OCI-LY7 (cell line): ENCODE results near the gene NOD1. TPM values are rescaled to one million over a fixed set of nuclear protein-coding genes. Genes with fewer than 3 reads are reported as not detected.
"Not testable (repeated sequence)": the region's sequence is repeated elsewhere in the genome, so short reads cannot be mapped to it uniquely, and the experiment has no call there.

Experiments used
- BruUV-seq: library from RNA; stranded (reverse); fragments of 400-500 nt; replicated peaks from 2 replicates; lab custom pipeline; 2021; lab: Mats Ljungman, UMichigan
- CTCF ChIA-PET: fragments of 300-600 bp; sonication (Branson Sonifier 250); formaldehyde crosslinking; loops from one replicate; lab custom pipeline; 2022; ENCODE audit warnings: antibody characterized with exemption; ENCODE audit not compliant: unreplicated experiment; lab: Charles Lee
- POLR2A ChIA-PET: fragments of 300-600 bp; sonication (Branson Sonifier 250); formaldehyde crosslinking; loops from one replicate; lab custom pipeline; 2022; ENCODE audit warnings: antibody characterized with exemption; lab: Charles Lee
- DNase-seq: peaks from one replicate; pipeline ENCODE4 v3.0.0-alpha.2; 2015; ENCODE audit warnings: low spot score
- H2AFZ ChIP-seq: fragments of 200-600 bp; sonication (generic), shearing (Covaris generic); 2 replicates; pipeline ENCODE4 v1.6.1; 2014; ENCODE audit warnings: mild to moderate bottlenecking, antibody characterized with exemption, low read length, moderate library complexity
- H3K27ac ChIP-seq: fragments of 200-600 bp; sonication (generic); 2 replicates; pipeline ENCODE4 v1.5.1; 2014; ENCODE audit warnings: mixed run types, low read depth, mild to moderate bottlenecking, moderate library complexity, low read length, inconsistent platforms; ENCODE audit not compliant: poor library complexity, severe bottlenecking
- H3K36me3 ChIP-seq: fragments of 200-600 bp; sonication (generic); 2 replicates; pipeline ENCODE4 v1.6.1; 2014; ENCODE audit warnings: mild to moderate bottlenecking, antibody characterized with exemption, low read length, moderate library complexity, mixed read lengths; ENCODE audit not compliant: insufficient read depth
- H3K4me1 ChIP-seq: fragments of 200-600 bp; sonication (generic); 2 replicates; pipeline ENCODE4 v1.5.1; 2014; ENCODE audit warnings: mild to moderate bottlenecking, low read length; ENCODE audit not compliant: insufficient read depth, poor library complexity, severe bottlenecking
- H3K4me2 ChIP-seq: fragments of 200-600 bp; sonication (generic); 2 replicates; pipeline ENCODE4 v1.6.1; 2014; ENCODE audit warnings: mild to moderate bottlenecking, low read length
- H3K4me3 ChIP-seq: fragments of 200-600 bp; sonication (generic); 2 replicates; pipeline ENCODE4 v1.5.1; 2014; ENCODE audit warnings: mild to moderate bottlenecking, low read depth, low read length; ENCODE audit not compliant: poor library complexity, severe bottlenecking
- H3K79me2 ChIP-seq: fragments of 200-600 bp; sonication (generic); 2 replicates; pipeline ENCODE4 v1.6.1; 2016; ENCODE audit warnings: low read depth, mild to moderate bottlenecking, low read length, moderate library complexity, mixed read lengths; ENCODE audit not compliant: insufficient read depth
- H3K9me2 ChIP-seq: fragments of 200-600 bp; sonication (generic); 2 replicates; pipeline ENCODE4 v1.6.1; 2016; ENCODE audit warnings: mild to moderate bottlenecking, low read length, mixed read lengths; ENCODE audit not compliant: insufficient read depth
- H3K9me3 ChIP-seq: fragments of 200-600 bp; sonication (generic); 2 replicates; pipeline ENCODE4 v1.6.1; 2014; ENCODE audit warnings: mild to moderate bottlenecking, mixed run types, low read length, mixed read lengths
- H4K20me1 ChIP-seq: fragments of 200-600 bp; sonication (generic); 2 replicates; pipeline ENCODE4 v1.6.1; 2014; ENCODE audit warnings: mild to moderate bottlenecking, antibody characterized with exemption, low read length, moderate library complexity, mixed read lengths; ENCODE audit not compliant: insufficient read depth
- CTCF ChIP-seq: fragments of 200-600 bp; sonication (generic); conservative IDR thresholded peaks from 2 replicates; pipeline ENCODE4 v1.5.1; 2014; ENCODE audit warnings: mild to moderate bottlenecking, antibody characterized with exemption, low read length, moderate library complexity, mixed read lengths
- EZH2phosphoT487 ChIP-seq: fragments of 200-600 bp; sonication (generic); IDR thresholded peaks from 2 replicates; pipeline ENCODE4 v1.6.1; 2018; ENCODE audit warnings: low read depth, borderline replicate concordance, mild to moderate bottlenecking, mixed run types, antibody characterized with exemption, low read length, moderate library complexity, mixed read lengths
- intact Hi-C: fragments of 100-400 bp; cut with micrococcal nuclease; formaldehyde crosslinking; loops from one replicate; pipeline ENCODE4 v1.10.0; 2022; ENCODE audit not compliant: unreplicated experiment
- total RNA-seq, 2 experiments: library from RNA; depleted of rRNA in 1 of 2; stranded (reverse); fragments of >200 nt in 1 of 2; shearing (Covaris generic) in 1 of 2; gene quantifications; 2 replicates each; pipeline ENCODE4 v1.2.3, GENCODE V29; 2014 to 2022

NOD1 gene
- total RNA-seq, 2 experiments from 2014 or later = 8.4 to 10.3 TPM

- DNase-seq = peak; percentile 57
Measured at GRCh38 chr7:30510124-30511075, 31.8 kb upstream of the NOD1 start.

GRCh38 chr7:30509171-30509857 is 30.7 kb upstream of the NOD1 start:
- CTCF ChIA-PET, POLR2A ChIA-PET, H3K4me2 ChIP-seq, H3K27ac ChIP-seq, H3K4me1 ChIP-seq, H4K20me1 ChIP-seq, H2AFZ ChIP-seq, H3K79me2 ChIP-seq, H3K4me3 ChIP-seq, DNase-seq, H3K36me3 ChIP-seq, H3K9me2 ChIP-seq, intact Hi-C loops, BruUV-seq: not testable (repeated sequence)
- H3K9me3 ChIP-seq = peaks cover 11% of the 10 kb centered on the region; the same call in 1 of the 2 replicates

More at GRCh38 chr7:30510124-30511075, 31.8 kb upstream of the NOD1 start:
- H3K4me2 ChIP-seq = no peak overlapping the region
- H3K79me2 ChIP-seq = no peaks in the 10 kb centered on the region
- H3K4me3 ChIP-seq = no peak overlapping the region
- POLR2A ChIA-PET = interaction anchor here (1.3 kb wide), 1 partner anchor 54 kb away, joined by 4 read pairs; no protein-coding TSS in a partner anchor
- H2AFZ ChIP-seq = no peak overlapping the region
- H3K9me2 ChIP-seq = no peaks in the 10 kb centered on the region
- H3K27ac ChIP-seq = no peak overlapping the region
- H4K20me1 ChIP-seq = no peaks in the 10 kb centered on the region
- intact Hi-C loops = loop anchor here (1.0 to 5.0 kb wide), 4 partner anchors 37 to 346 kb away; no protein-coding TSS in a partner anchor
- no TSS peak for BruUV-seq
- peaks cover under 1% of the 10 kb centered on the region for H3K4me1 ChIP-seq
- peaks cover 11% of the 10 kb centered on the region; the same call in 1 of the 2 replicates for H3K9me3 ChIP-seq
- CTCF ChIA-PET = interaction anchor here (0.6 to 1.6 kb wide), 4 partner anchors 11 to 58 kb away, joined by 3 to 4 read pairs (median 3); no protein-coding TSS in a partner anchor
- no peaks in the 10 kb centered on the region for H3K36me3 ChIP-seq
- TF ChIP-seq CTCF = peak; percentile 99
- no peak for TF ChIP-seq EZH2phosphoT487

GRCh38 chr7:30507346-30507900 is 28.8 kb upstream of the NOD1 start:
- H3K27ac ChIP-seq, BruUV-seq, H4K20me1 ChIP-seq, H3K4me2 ChIP-seq, H2AFZ ChIP-seq, DNase-seq, H3K4me3 ChIP-seq, intact Hi-C loops, H3K9me2 ChIP-seq, H3K36me3 ChIP-seq: not testable (repeated sequence)
- POLR2A ChIA-PET = interaction anchor here (0.6 kb wide), 1 partner anchor 214 kb away, joined by 6 read pairs; no protein-coding TSS in a partner anchor
- CTCF ChIA-PET = interaction anchor here (1.0 kb wide), 1 partner anchor 57 kb away, joined by 3 read pairs; no protein-coding TSS in a partner anchor
- peaks cover 11% of the 10 kb centered on the region; the same call in 1 of the 2 replicates for H3K9me3 ChIP-seq
- peaks cover 21% of the 10 kb centered on the region for H3K79me2 ChIP-seq
- peaks cover 20% of the 10 kb centered on the region for H3K4me1 ChIP-seq
